CD14-positive monocyte (primary cell): ENCODE data around the gene NFATC2IP. TPM values are rescaled to one million over a fixed set of nuclear protein-coding genes. Genes with fewer than 3 reads are reported as not detected.
A peak's percentile ranks its signal among the peaks of the same experiment; 100 is the strongest.

Source experiments
- DNase-seq, 3 donors: peaks; one replicate each; pipeline ENCODE4 v3.0.0-alpha.2; 2011 to 2022
- H2AFZ ChIP-seq: 2 replicates; pipeline ENCODE4 v1.6.0; 2012; ENCODE audit warnings: mild to moderate bottlenecking, low read depth, low read length, inconsistent platforms; ENCODE audit not compliant: insufficient read depth, poor library complexity, severe bottlenecking
- H3K27ac ChIP-seq, 2 donors: 1 replicate in 1 of 2; 2 replicates in 1 of 2; pipeline ENCODE4 v1.5.1; 2012 to 2013; ENCODE audit warnings: low read length in 2 of 2, control low read depth in 1 of 2, inconsistent platforms in 1 of 2, low read depth in 1 of 2, mild to moderate bottlenecking in 1 of 2
- H3K27me3 ChIP-seq, 2 donors: one replicate each; pipeline versions ENCODE4 v1.6.0 to v1.6.1; 2011 to 2013; ENCODE audit warnings: low read length in 2 of 2; ENCODE audit not compliant: control insufficient read depth in 2 of 2, insufficient read depth in 2 of 2
- H3K36me3 ChIP-seq, 2 donors: replicated peaks in 1 of 2; 1 replicate in 1 of 2; 2 replicates in 1 of 2; pipeline versions ENCODE4 v1.5.1 to v1.6.1; 2012 to 2013; ENCODE audit warnings: low read length in 2 of 2, control low read depth in 1 of 2, inconsistent platforms in 1 of 2, mild to moderate bottlenecking in 1 of 2; ENCODE audit not compliant: insufficient read depth in 2 of 2, control insufficient read depth in 1 of 2
- H3K4me1 ChIP-seq, 2 donors: 1 replicate in 1 of 2; 2 replicates in 1 of 2; pipeline versions ENCODE4 v1.5.1 to v1.6.1; 2012 to 2013; ENCODE audit warnings: low read length in 2 of 2, control low read depth in 1 of 2, inconsistent platforms in 1 of 2, mild to moderate bottlenecking in 1 of 2, moderate library complexity in 1 of 2; ENCODE audit not compliant: insufficient read depth in 2 of 2, control insufficient read depth in 1 of 2
- H3K4me2 ChIP-seq: replicated peaks from 2 replicates; pipeline ENCODE3; 2012; ENCODE audit warnings: low read length, moderate library complexity, mild to moderate bottlenecking; ENCODE audit not compliant: poor library complexity, severe bottlenecking; ENCODE audit errors: extremely low read depth
- H3K4me3 ChIP-seq, 3 experiments: fragments of 200-600 bp in 1 of 3; sonication (generic) in 1 of 3; replicated peaks in 1 of 3; 1 replicate in 2 of 3; 2 replicates in 1 of 3; pipeline ENCODE4 v1.5.1; 2011 to 2013; ENCODE audit warnings: low read length in 3 of 3, mild to moderate bottlenecking in 3 of 3, control low read depth in 2 of 3, low read depth in 2 of 3, inconsistent platforms in 1 of 3, moderate library complexity in 1 of 3
- H3K79me2 ChIP-seq: 2 replicates; pipeline ENCODE4 v1.6.0; 2012; ENCODE audit warnings: mild to moderate bottlenecking, control low read depth, inconsistent platforms, low read length, moderate library complexity; ENCODE audit not compliant: insufficient read depth
- H3K9ac ChIP-seq: 2 replicates; pipeline ENCODE4 v1.6.0; 2017; ENCODE audit warnings: low read length, mild to moderate bottlenecking; ENCODE audit not compliant: insufficient read depth, poor library complexity, severe bottlenecking
- H3K9me3 ChIP-seq, 2 donors: replicated peaks in 1 of 2; 1 replicate in 1 of 2; 2 replicates in 1 of 2; pipeline versions ENCODE4 v1.5.1 to v1.6.1; 2012 to 2013; ENCODE audit warnings: low read length in 2 of 2, control low read depth in 1 of 2; ENCODE audit not compliant: control insufficient read depth in 1 of 2, insufficient read depth in 1 of 2
- H4K20me1 ChIP-seq: 2 replicates; pipeline ENCODE4 v1.6.0; 2012; ENCODE audit warnings: mild to moderate bottlenecking, low read length, control low read depth, moderate library complexity; ENCODE audit not compliant: insufficient read depth
- H3K27ac Mint-ChIP-seq, 7 donors: one replicate each; pipeline ENCODE4 v1.8.0; 2020; ENCODE audit warnings: mild to moderate bottlenecking in 7 of 7, mixed read lengths in 7 of 7, moderate library complexity in 6 of 7, inconsistent platforms in 2 of 7
- H3K27me3 Mint-ChIP-seq, 3 donors: one replicate each; pipeline ENCODE4 v1.8.0; 2021 to 2022; ENCODE audit warnings: low read depth in 3 of 3, mild to moderate bottlenecking in 3 of 3, mixed read lengths in 3 of 3, moderate library complexity in 3 of 3, inconsistent platforms in 1 of 3
- H3K36me3 Mint-ChIP-seq, 2 donors: one replicate each; pipeline ENCODE4 v1.8.0; 2020; ENCODE audit warnings: mixed read lengths in 2 of 2, inconsistent platforms in 1 of 2, mild to moderate bottlenecking in 1 of 2
- H3K4me1 Mint-ChIP-seq: one replicate; pipeline ENCODE4 v1.8.0; 2020; ENCODE audit warnings: mild to moderate bottlenecking, mixed read lengths
- H3K4me3 Mint-ChIP-seq, 2 donors: one replicate each; pipeline ENCODE4 v1.8.0; 2020; ENCODE audit warnings: mild to moderate bottlenecking in 2 of 2, mixed read lengths in 2 of 2, moderate library complexity in 1 of 2
- H3K9me3 Mint-ChIP-seq, 7 donors: one replicate each; pipeline ENCODE4 v1.8.0; 2020 to 2022; ENCODE audit warnings: mixed read lengths in 7 of 7, mild to moderate bottlenecking in 6 of 7, moderate library complexity in 6 of 7, inconsistent platforms in 2 of 7
- WGBS: methylation state at CpG from one replicate; pipeline ENCODE4 v1.1.5; 2013; ENCODE audit warnings: missing lambda C conversion rate; ENCODE audit not compliant: insufficient coverage; 5-methylcytosine and 5-hydroxymethylcytosine counted together
- intact Hi-C, 2 donors: fragments of 100-400 bp; cut with micrococcal nuclease; formaldehyde crosslinking; loops; one replicate each; pipeline versions ENCODE4 v1.15.0 to v1.15.1; 2023
- polyA minus RNA-seq: library from RNA; depleted of rRNA, polyadenylated mRNA; stranded (reverse); fragments of >200 nt; gene quantifications from 2 replicates; pipeline ENCODE4 v1.2.3, GENCODE V29; 2012
- polyA plus RNA-seq, 3 donors: library from polyadenylated mRNA; depleted of rRNA in 1 of 3; unstranded in 2 of 3; stranded (reverse) in 1 of 3; fragments of 300-500 nt in 2 of 3; fragments of >200 nt in 1 of 3; fragmentation: Illumina TruSeq in 2 of 3; gene quantifications; 1 replicate in 2 of 3; 2 replicates in 1 of 3; pipeline ENCODE4 v1.2.3, GENCODE V29; 2012 to 2021
- total RNA-seq, 12 experiments: library from RNA in 1 of 12; stranded (reverse) in 1 of 12; fragments of 120-200 nt in 1 of 12; gene quantifications; one replicate each; pipeline ENCODE4 v1.2.4 and lab custom pipeline; 2013 to 2026; ENCODE audit warnings: mixed read lengths in 6 of 12, inconsistent platforms in 1 of 12
- TF ChIP-seq, protein P1 (sequence below): fragments of 200-600 bp; IDR thresholded peaks from one replicate; pipeline ENCODE4 v1.8.0; 2022; ENCODE audit warnings: antibody characterized with exemption, mild to moderate bottlenecking

Gene NFATC2IP
- total RNA-seq (2013) = 32.4 TPM
- 100 to 1,000 TPM in 1 of 3 donors, 10 to 100 TPM in 2; 17.5 to 125 (median 18.4) TPM for polyA plus RNA-seq
- polyA minus RNA-seq = 19.7 and 21.6 TPM in 2 replicates
- total RNA-seq (lab: John Stamatoyannopoulos, UW) = 23.0 to 72.0 (median 53.5) reads per million in 11 experiments

- peak within 1 kb of the TSS; percentile 98 for H2AFZ ChIP-seq
- H3K9ac ChIP-seq = peak within 1 kb of the TSS; percentile 89
- no peaks in the 10 kb centered on the region for H3K27me3 ChIP-seq
- H3K36me3 ChIP-seq = peaks cover 20 to 31% of the 10 kb centered on the region in 2 donors
- no peaks in the 10 kb centered on the region for H3K9me3 ChIP-seq
- TF ChIP-seq, protein P1, sequence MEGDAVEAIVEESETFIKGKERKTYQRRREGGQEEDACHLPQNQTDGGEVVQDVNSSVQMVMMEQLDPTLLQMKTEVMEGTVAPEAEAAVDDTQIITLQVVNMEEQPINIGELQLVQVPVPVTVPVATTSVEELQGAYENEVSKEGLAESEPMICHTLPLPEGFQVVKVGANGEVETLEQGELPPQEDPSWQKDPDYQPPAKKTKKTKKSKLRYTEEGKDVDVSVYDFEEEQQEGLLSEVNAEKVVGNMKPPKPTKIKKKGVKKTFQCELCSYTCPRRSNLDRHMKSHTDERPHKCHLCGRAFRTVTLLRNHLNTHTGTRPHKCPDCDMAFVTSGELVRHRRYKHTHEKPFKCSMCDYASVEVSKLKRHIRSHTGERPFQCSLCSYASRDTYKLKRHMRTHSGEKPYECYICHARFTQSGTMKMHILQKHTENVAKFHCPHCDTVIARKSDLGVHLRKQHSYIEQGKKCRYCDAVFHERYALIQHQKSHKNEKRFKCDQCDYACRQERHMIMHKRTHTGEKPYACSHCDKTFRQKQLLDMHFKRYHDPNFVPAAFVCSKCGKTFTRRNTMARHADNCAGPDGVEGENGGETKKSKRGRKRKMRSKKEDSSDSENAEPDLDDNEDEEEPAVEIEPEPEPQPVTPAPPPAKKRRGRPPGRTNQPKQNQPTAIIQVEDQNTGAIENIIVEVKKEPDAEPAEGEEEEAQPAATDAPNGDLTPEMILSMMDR = no peak
- H3K27me3 Mint-ChIP-seq = peaks cover 2 to 7% (median 4%) of the 10 kb centered on the region in 3 donors
- peaks cover 18 to 27% of the 10 kb centered on the region in 2 donors for H3K4me1 ChIP-seq
- no peaks in the 10 kb centered on the region for H3K9me3 Mint-ChIP-seq
- peak within 1 kb of the TSS; percentile 90 to 97 for H3K4me3 Mint-ChIP-seq
- H3K4me1 Mint-ChIP-seq = peaks cover 26% of the 10 kb centered on the region
- under 1% methylated on average over 73 of the region's 79 CpGs for WGBS
- peak within 1 kb of the TSS in 1 of 2 donors; percentile 79 for H3K27ac ChIP-seq
- H3K79me2 ChIP-seq = peaks cover 33% of the 10 kb centered on the region
- peak within 1 kb of the TSS; percentile 71 to 94 (median 80) for H3K4me3 ChIP-seq
- intact Hi-C loops = no loop called here
- H4K20me1 ChIP-seq = peaks cover 8% of the 10 kb centered on the region
- DNase-seq = peak; percentile 99 to 100 (median 100)
- H3K4me2 ChIP-seq = peak within 1 kb of the TSS; percentile 92
- H3K27ac Mint-ChIP-seq = peak within 1 kb of the TSS; percentile 83 to 95 (median 91)
- H3K36me3 Mint-ChIP-seq = peaks cover 34 to 38% of the 10 kb centered on the region in 2 donors
Measured at GRCh38 chr16:28950648-28951409, at the start of gene NFATC2IP. Gene NFATC2IP (plus strand): TSS chr16:28950937. CDS start chr16:28951012, 75 bp downstream.

DNA sequence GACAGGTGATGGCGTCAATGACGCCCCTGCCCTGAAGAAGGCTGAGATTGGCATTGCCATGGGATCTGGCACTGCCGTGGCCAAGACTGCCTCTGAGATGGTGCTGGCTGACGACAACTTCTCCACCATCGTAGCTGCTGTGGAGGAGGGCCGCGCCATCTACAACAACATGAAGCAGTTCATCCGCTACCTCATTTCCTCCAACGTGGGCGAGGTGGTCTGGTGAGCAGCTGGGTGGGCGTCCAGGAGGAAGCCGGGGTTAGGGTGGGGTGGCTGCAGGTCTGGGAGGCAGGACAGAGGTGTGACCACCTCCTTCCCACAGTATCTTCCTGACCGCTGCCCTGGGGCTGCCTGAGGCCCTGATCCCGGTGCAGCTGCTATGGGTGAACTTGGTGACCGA lies 48.9 kb upstream of the NFATC2IP start:
- 80% methylated on average over 2 of the region's 15 CpGs for WGBS
- no peak overlapping the region for H3K27ac Mint-ChIP-seq
- H3K27ac ChIP-seq = no peak overlapping the region

More for the DNA sequence above, 48.9 kb upstream of the NFATC2IP start:
- Histone ChIP-seq H3K9ac (no peak overlapping the region), H3K4me2 (no peak overlapping the region), H4K20me1 (no peaks in the 10 kb centered on the region), H3K27me3 (no peaks in the 10 kb centered on the region), H2AFZ (no peak overlapping the region), H3K4me3 (no peak overlapping the region), H3K9me3 (no peaks in the 10 kb centered on the region), H3K4me1 (no peaks in the 10 kb centered on the region), H3K36me3 (peaks cover 9 to 20% of the 10 kb centered on the region in 2 donors), H3K79me2 (no peaks in the 10 kb centered on the region)
- intact Hi-C loops = no loop called here
- no peaks in the 10 kb centered on the region for H3K9me3 Mint-ChIP-seq
- H3K4me3 Mint-ChIP-seq = no peak overlapping the region
- H3K4me1 Mint-ChIP-seq = no peaks in the 10 kb centered on the region
- H3K36me3 Mint-ChIP-seq = peaks cover 3 to 14% of the 10 kb centered on the region in 2 donors
- no peaks in the 10 kb centered on the region for H3K27me3 Mint-ChIP-seq
- TF ChIP-seq, protein P1 = no peak
- DNase-seq = no peak
